T-helper 9 cell (primary cell): ENCODE results near the gene ZNF785.
"Not testable (repeated sequence)": the region's sequence is repeated elsewhere in the genome, so short reads cannot be mapped to it uniquely, and the experiment has no call there.

Source experiments
- DNase-seq: peaks from one replicate; pipeline ENCODE4 v3.0.0-alpha.2; 2020

The ZNF785 gene

DNA sequence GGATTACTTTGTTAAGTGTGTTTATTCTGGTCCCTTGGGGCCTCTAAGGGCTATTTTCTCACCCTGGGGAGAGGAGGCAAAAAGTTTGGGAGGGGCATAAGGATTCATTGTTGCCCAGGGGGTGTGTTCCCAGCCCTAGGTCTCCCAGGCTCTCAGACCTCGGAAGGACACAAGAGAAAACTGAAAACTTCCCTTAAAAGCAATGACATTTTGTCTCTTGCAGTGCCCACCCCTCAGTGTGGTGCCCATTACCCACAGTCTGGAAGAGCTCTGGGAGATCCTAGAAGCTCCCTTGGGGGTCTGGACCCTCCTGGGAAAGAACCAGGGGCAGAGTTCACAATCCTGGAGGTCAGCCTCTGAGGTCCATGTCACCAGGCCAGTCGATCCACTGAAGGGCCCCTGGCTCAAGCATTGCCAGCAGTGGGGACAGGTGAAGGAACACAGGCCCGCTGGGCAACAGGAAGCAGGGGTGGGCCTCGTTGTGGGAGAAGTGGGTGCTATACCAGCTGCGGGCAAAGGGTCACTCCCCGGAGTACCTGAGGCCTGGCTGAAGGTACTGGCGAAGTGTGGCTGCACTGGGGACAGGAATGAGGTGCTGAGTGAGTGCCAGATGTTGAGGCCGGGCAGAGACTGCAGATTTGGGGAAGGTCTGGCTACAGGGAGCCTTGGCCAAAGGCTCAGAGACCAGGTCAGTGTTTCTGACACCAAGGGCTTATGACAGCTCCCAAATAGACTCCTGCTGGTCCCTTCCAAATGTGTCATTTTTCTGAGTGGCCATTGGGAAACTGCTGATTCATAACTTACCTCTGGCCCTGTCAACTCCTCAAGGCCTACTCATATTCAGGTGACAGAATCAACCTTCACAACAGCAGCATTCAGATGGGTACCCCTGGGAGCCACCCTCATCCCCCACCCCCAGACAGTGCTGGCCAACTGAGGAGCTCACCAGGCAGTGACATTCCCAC lies 46.2 kb downstream of the ZNF785 start:
- DNase-seq: no peak

DNA sequence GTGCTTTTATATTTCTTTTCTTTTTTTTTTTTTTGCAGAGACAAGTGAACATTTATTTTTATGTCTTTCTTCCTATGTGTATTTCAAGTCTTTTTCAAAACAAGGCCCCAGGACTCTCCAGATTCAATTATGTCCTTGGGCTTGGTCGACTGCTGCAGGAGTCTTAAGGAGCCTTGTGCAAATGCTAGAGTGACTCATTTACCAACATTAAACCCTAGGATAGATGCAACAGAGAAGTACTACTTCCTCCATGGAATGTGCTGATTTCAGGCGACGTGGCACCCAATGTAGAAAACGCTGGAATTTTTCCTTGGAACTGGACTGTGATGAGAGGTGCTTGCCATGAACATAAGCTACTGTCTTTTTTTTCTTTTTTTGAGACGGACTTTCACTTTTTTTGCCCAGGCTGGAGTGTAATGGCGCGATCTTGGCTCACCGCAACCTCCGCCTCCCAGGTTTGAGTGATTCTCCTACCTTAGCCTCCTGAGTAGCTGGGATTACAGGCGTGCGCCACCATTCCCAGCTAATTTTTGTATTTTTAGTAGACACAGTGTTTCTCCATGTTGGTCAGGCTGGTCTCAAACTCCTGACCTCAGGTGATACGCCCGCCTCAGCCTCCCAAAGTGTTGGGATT lies 49.0 kb downstream of the ZNF785 start:
- DNase-seq: not testable (repeated sequence)

DNA sequence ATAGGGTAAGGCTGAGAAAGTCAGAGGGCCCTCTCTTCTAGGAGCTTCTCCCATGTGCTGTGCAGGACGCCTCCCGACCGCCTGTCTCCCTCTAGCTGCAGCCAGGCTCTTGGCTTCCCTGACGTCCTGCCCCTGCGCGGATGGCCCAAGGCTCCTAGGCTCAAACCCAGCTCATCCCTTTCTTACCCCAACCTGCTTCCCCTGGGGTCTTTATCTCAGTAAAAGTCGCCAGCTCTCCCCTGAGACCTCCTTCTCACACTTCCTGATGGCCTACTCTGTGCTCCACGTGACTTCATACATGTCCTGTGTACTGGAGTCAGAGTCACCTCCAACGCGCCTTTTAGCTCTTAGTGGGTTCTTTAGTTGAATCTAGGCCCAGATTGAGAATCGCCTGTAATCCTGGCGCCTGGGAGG lies 49.7 kb downstream of the ZNF785 start:
- peak; percentile 44 for DNase-seq

DNA sequence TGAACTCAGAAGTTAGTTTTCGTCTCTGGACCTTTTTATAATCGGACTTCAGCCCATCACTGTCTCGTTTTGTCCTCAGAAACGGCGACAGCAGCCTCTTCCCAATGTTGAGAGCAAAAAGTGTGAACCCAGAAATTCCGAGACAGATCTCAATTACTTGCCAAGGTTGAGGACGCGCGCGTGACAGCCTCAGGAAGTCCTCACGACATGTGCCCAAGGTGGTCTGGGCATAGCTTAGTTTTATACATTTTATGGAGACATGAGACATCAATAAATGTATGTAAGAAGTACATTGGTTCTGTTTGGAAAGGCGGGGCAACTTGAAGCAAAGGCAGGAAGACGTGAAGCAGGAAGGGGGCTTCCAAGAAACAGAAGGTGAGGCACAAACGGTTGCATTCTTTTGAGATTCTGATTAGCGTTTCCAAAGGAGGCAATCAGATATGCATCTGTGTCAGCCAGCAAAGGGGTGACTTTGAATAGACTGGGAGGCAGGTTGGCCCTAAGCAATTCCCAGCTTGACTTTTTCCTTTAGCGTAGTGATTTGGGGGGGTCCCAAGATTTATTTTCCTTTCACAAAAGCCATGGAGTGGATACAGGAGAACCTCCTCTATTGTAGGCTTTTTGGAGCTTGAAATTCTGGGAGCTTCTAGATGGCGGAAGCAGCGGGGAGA lies 50.3 kb downstream of the ZNF785 start:
- no peak for DNase-seq

DNA sequence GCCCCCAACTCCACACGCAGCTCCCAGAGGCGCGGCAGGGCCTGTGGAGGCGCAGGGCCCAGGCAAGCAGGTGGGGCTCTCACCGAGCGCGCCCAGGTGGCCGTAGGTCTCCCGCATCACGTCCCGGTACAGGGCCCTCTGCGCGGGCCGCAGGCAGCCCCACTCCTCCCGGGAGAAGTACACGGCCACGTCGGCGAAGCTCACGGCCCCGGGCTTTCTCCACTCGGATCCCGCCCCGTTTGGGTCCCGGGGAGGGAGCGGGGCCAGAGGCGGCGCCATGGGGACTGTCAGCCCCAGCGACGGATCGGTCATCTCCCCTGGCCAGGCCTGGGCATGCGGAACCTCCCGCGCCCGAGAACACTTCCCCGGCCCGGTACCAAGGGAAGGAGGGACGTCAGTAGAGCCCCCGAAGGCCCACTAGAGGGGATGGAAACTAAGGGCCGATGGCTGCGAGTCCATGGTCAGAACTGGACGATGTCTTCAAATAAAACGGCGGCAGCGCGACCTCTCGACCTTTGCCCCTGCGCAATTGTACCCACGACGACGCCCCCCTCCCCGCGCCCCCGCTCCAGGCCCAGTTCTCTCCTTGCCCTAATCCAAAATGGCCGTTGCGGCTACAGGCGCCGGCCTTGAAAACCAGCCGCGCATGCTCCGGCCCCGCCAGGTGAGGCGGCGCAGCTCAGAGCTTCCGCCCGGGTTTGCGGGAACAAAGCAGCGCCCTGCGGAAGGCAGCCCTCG lies 51.0 kb downstream of the ZNF785 start, which contains the start of gene ZNF747:
ZNF747 (minus strand) TSS at position 491 of the 738 bp plus-strand sequence; CDS start at position 312, 179 bp downstream.
- DNase-seq: peak; percentile 91

DNA sequence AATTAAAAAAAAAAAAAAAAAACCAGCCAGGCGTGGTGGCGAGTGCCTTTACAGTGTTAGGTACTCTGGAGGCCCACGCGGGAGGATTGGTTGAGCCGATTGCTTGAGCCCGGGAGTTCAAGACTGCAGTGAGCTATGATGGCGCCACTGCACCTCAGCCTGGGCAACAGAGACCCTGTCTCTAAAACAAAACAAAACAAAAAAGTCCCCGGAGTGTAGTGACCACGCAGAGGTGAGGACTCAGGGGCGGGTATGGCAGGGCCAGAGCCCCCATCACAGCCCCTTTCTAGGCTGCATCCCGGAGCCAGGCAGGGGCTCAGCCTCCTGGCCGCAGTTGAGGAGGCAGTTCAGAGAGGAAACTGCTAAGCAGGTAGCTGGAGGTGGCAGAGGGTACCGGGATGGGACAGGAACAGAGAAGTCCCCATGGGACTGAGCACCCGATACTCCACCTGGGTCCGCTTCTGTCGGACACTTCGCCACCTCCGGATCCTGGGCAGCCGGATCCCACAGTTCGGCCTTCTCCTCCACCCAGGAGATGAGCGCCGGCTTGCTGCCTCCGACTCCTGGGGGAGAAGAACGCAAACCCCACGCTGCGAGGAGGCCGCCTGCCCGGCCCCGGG lies 51.6 kb downstream of the ZNF785 start:
- no peak for DNase-seq

DNA sequence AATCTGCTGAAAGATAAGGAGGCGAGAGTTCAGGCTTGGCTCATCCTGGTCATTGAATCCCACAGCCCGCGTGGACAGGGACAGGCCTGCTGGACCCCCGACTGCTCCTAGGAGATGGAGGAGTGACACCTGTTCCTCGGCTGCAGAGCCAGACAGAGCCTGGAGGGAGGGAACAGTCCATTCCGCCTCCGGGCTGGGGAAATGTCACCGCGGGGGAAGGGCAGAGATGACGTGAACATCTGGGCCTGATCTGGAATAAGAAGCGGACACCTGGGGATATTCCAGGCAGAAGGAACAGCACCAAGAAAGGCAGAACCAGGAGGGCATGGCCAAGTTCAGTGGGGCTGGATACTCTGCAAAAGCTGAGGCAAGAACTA lies 52.4 kb downstream of the ZNF785 start:
- DNase-seq: no peak

DNA sequence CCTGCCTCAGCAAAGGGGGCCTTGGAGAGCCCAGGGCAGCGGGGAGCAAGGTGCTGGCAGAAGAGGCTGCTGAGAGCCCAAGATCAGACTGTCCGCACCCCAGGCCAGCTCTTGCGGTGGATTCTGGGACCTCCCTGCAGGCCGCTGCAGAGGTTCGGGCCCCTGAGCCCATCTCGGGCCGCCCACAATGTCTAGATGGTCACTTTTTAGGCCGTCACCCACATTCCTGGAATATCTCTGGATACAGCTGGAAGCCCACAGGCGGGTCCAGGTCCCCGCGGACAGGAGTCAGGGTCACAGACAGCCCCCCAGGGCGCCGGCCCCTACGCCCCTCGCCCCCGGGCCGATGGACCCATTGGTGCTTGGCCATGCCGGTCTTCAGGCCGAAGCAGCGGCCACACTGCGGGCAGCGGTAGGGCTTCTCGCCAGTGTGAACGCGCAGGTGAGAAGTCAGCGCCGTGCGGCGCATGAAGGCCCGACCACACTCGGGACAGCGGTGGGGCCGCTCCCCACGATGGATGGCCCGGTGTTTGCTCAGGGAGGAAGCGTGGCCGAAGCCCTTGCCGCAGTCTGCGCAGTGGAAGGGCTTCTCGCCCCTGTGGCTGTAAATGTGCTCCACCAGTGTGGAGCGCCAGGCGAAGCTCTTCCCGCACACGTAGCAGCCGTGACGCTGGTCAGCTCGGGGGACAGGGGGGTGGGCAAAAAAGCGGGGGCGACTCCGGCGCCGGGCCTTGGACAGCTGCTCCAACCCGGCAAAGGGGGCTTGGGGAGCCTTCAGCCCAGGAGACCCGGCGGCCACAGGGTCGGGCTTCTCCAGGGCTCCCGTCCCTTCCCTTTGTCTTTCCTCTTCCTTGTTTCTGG lies 53.0 kb downstream of the ZNF785 start:
- DNase-seq: no peak
